ENCODE measurements around the gene C10orf90.

The C10orf90 gene

GRCh38 chr10:126504761-126505112 is 165.8 kb downstream of the C10orf90 start:
- DNase-seq (ENCODE audit: low read depth) = no peak
- H3K4me3 ChIP-seq (ENCODE audit: low read length) = no peak overlapping the region
- TF ChIP-seq, protein P1, sequence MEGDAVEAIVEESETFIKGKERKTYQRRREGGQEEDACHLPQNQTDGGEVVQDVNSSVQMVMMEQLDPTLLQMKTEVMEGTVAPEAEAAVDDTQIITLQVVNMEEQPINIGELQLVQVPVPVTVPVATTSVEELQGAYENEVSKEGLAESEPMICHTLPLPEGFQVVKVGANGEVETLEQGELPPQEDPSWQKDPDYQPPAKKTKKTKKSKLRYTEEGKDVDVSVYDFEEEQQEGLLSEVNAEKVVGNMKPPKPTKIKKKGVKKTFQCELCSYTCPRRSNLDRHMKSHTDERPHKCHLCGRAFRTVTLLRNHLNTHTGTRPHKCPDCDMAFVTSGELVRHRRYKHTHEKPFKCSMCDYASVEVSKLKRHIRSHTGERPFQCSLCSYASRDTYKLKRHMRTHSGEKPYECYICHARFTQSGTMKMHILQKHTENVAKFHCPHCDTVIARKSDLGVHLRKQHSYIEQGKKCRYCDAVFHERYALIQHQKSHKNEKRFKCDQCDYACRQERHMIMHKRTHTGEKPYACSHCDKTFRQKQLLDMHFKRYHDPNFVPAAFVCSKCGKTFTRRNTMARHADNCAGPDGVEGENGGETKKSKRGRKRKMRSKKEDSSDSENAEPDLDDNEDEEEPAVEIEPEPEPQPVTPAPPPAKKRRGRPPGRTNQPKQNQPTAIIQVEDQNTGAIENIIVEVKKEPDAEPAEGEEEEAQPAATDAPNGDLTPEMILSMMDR (IDR thresholded peaks at IDR 0.05; ENCODE audit: insufficient read depth, low read depth, low read length, missing control alignments) = no peak

DNA sequence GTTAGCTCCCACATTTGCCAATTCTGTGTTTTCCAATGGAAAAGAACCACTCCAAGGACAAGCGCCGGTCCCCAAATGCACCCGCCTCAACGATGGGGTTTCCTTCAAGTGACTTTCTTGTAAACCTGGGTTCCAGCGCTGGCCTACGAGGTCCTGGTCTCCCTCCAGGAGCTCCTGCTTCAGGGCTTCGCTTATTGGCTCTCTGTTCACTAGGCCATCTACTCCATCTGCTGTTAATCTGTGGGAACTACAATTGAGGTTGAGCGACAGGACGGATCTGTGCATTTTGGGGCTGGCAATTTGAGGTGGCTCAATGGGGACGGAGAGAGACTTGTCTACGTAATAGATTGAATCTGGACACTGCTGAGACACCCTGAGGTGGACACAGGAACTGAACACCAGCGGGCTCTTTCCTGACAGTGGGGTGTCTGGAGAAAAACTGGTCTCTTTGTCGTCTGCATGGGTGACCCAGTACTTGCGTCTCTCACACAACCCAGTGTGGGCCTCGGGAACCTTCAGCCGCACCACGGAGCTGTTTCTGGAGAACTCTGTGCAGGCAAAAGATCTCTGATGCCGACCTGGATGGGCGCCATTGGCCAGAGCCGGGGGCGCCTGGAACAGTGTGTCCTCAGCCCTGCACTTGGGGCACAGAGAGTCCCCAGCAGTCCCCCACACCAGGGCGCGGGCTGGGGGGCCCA is 166.3 kb downstream of the C10orf90 start:
- TF ChIP-seq, protein P1 (IDR thresholded peaks at IDR 0.05; ENCODE audit: insufficient read depth, low read depth, low read length, missing control alignments) = peak; percentile 84
- no peak overlapping the region for H3K4me3 ChIP-seq (ENCODE audit: low read length)
- DNase-seq (ENCODE audit: low read depth) = peak; percentile 66

GRCh38 chr10:126503392-126504062 is 167.0 kb downstream of the C10orf90 start:
- DNase-seq (ENCODE audit: low read depth) = no peak
- no peak overlapping the region for H3K4me3 ChIP-seq (ENCODE audit: low read length)
- TF ChIP-seq, protein P1 (IDR thresholded peaks at IDR 0.05; ENCODE audit: insufficient read depth, low read depth, low read length, missing control alignments) = no peak

DNA sequence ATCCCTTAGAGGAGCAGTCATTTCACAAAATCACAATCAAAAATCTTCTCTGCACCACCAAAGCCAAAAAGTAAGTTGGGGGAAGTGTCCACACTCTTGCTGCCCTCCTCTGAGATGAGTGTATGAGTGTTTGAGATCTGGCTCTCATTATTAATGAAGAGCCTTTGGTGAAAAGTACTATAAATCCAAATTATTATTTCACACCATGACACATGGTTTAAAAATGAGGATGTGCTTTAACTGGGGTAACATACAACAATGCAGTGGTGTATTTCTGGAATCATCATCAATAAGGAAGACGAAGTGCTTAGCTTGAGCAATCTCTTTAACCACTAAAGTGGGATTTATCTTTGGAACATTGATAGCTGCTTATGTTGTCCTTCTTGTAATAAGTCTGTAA is 168.1 kb downstream of the C10orf90 start:
- TF ChIP-seq, protein P1 (IDR thresholded peaks at IDR 0.05; ENCODE audit: insufficient read depth, low read depth, low read length, missing control alignments) = no peak
- no peak overlapping the region for H3K4me3 ChIP-seq (ENCODE audit: low read length)
- no peak for DNase-seq (ENCODE audit: low read depth)

- no peak for DNase-seq (ENCODE audit: low read depth)
- TF ChIP-seq, protein P1 (IDR thresholded peaks at IDR 0.05; ENCODE audit: insufficient read depth, low read depth, low read length, missing control alignments) = no peak
- H3K4me3 ChIP-seq (ENCODE audit: low read length) = no peak overlapping the region
These were observed 168.7 kb downstream of the C10orf90 start for GRCh38 chr10:126501828-126502227.

- no peak overlapping the region for H3K4me3 ChIP-seq (ENCODE audit: low read length)
- DNase-seq (ENCODE audit: low read depth) = no peak
- TF ChIP-seq, protein P1 (IDR thresholded peaks at IDR 0.05; ENCODE audit: insufficient read depth, low read depth, low read length, missing control alignments) = no peak
These were observed 169.6 kb downstream of the C10orf90 start for GRCh38 chr10:126500866-126501265.

Measured in epithelial cell of esophagus (primary cell).